CD8-positive, alpha-beta memory T cell (primary cell): Measurements from ENCODE around the gene SPAG17. TPM values are rescaled to one million over a fixed set of nuclear protein-coding genes. Genes with fewer than 3 reads are reported as not detected.

ENCODE experiments used
- CTCF ChIA-PET: fragments of 350-600 bp; sonication (Branson Sonifier 250); formaldehyde crosslinking; loops from one replicate; lab custom pipeline; 2021; ENCODE audit warnings: antibody characterized with exemption; lab: Charles Lee
- POLR2A ChIA-PET: fragments of 350-600 bp; sonication (Branson Sonifier 250); formaldehyde crosslinking; loops from one replicate; lab custom pipeline; 2021; ENCODE audit warnings: antibody characterized with exemption; lab: Charles Lee
- DNase-seq, 5 donors: peaks; one replicate each; pipeline versions ENCODE4 v3.0.0 to v3.0.0-alpha.2; 2020 to 2022; ENCODE audit warnings: mixed read lengths in 1 of 5
- H3K27ac ChIP-seq: one replicate; pipeline ENCODE4 v1.7.0; 2013; ENCODE audit warnings: low read depth, mild to moderate bottlenecking, low read length, moderate library complexity
- H3K27me3 ChIP-seq: 2 replicates; pipeline ENCODE4 v1.7.0; 2013; ENCODE audit warnings: low read length, mild to moderate bottlenecking; ENCODE audit not compliant: insufficient read depth, poor library complexity, severe bottlenecking
- H3K36me3 ChIP-seq: 2 replicates; pipeline ENCODE4 v1.7.0; 2013; ENCODE audit warnings: mild to moderate bottlenecking, low read length, moderate library complexity; ENCODE audit not compliant: insufficient read depth
- H3K4me1 ChIP-seq: 2 replicates; pipeline ENCODE4 v1.7.0; 2013; ENCODE audit warnings: mild to moderate bottlenecking, low read length, moderate library complexity; ENCODE audit not compliant: insufficient read depth
- H3K4me3 ChIP-seq: 2 replicates; pipeline ENCODE4 v1.7.0; 2013; ENCODE audit warnings: mild to moderate bottlenecking, low read length
- H3K9me3 ChIP-seq: 2 replicates; pipeline ENCODE4 v1.7.0; 2013; ENCODE audit warnings: mild to moderate bottlenecking, low read length
- H3K27ac Mint-ChIP-seq, 8 donors: one replicate each; pipeline ENCODE4 v1.8.0; 2020 to 2021; ENCODE audit warnings: mixed read lengths in 8 of 8, mild to moderate bottlenecking in 6 of 8, inconsistent platforms in 3 of 8, moderate library complexity in 3 of 8
- H3K27me3 Mint-ChIP-seq, 2 donors: one replicate each; pipeline ENCODE4 v1.8.0; 2020 to 2021; ENCODE audit warnings: mixed read lengths in 2 of 2, mild to moderate bottlenecking in 1 of 2, moderate library complexity in 1 of 2
- H3K36me3 Mint-ChIP-seq, 3 donors: one replicate each; pipeline ENCODE4 v1.8.0; 2020 to 2021; ENCODE audit warnings: mixed read lengths in 3 of 3, inconsistent platforms in 1 of 3, mild to moderate bottlenecking in 1 of 3
- H3K4me1 Mint-ChIP-seq, 3 donors: one replicate each; pipeline ENCODE4 v1.8.0; 2020 to 2021; ENCODE audit warnings: mixed read lengths in 3 of 3, inconsistent platforms in 1 of 3, mild to moderate bottlenecking in 1 of 3
- H3K4me3 Mint-ChIP-seq, 7 donors: one replicate each; pipeline ENCODE4 v1.8.0; 2020 to 2021; ENCODE audit warnings: mixed read lengths in 7 of 7, mild to moderate bottlenecking in 6 of 7, moderate library complexity in 4 of 7, inconsistent platforms in 2 of 7
- H3K9me3 Mint-ChIP-seq, 5 donors: one replicate each; pipeline ENCODE4 v1.8.0; 2020 to 2022; ENCODE audit warnings: mixed read lengths in 5 of 5, mild to moderate bottlenecking in 3 of 5, moderate library complexity in 2 of 5, inconsistent platforms in 1 of 5
- polyA plus RNA-seq: library from polyadenylated mRNA; unstranded; fragments of 300-500 nt; fragmentation: Illumina TruSeq; gene quantifications from one replicate; pipeline ENCODE4 v1.2.3, GENCODE V29; 2021
- total RNA-seq, 2 experiments: library from RNA; stranded (reverse); gene quantifications; one replicate each; pipeline ENCODE4 v1.2.3, GENCODE V29; 2021

SPAG17 gene
- total and polyA plus RNA-seq, 3 experiments from 2014 or later: not detected

DNA sequence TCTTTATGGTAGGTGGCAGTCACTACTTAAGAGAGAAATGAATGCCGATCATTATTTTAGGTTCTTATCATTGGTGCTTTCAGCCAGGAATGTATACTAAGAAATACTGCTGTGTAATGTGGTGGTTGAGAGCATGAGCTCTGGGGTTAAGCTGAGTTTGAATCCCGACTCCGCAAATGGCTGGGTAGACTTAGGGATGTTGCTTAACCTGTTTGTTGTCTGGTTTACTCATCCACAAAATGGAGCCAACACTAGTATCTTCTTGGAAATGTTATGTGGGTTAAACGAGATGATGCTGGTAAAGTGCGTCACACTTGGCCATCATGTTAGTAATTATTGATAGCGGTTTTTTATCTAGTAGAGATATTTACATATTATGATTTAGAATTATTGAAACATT lies 171.7 kb downstream of the SPAG17 start:
- Mint-ChIP-seq H3K9me3 (no peaks in the 10 kb centered on the region), H3K36me3 (no peaks in the 10 kb centered on the region)
- CTCF ChIA-PET: no interaction called here

GRCh38 chr1:118012515-118013124 lies 172.4 kb downstream of the SPAG17 start:
- H3K4me3 Mint-ChIP-seq: no peak overlapping the region
- H3K27me3 Mint-ChIP-seq: peaks cover 11 to 60% of the 10 kb centered on the region in 2 donors
- Histone ChIP-seq H3K27me3 (peaks cover 5% of the 10 kb centered on the region), H3K4me1 (no peaks in the 10 kb centered on the region), H3K4me3 (no peak overlapping the region), H3K36me3 (no peaks in the 10 kb centered on the region), H3K9me3 (no peaks in the 10 kb centered on the region), H3K27ac (no peak overlapping the region)
- no peaks in the 10 kb centered on the region for H3K36me3 Mint-ChIP-seq
- H3K4me1 Mint-ChIP-seq: no peaks in the 10 kb centered on the region
- POLR2A ChIA-PET: no interaction called here
- CTCF ChIA-PET: no interaction called here
- no peak for DNase-seq
- H3K9me3 Mint-ChIP-seq: no peaks in the 10 kb centered on the region
- H3K27ac Mint-ChIP-seq: no peak overlapping the region

More for the DNA sequence above, 171.7 kb downstream of the SPAG17 start:
- Histone ChIP-seq H3K4me1 (no peaks in the 10 kb centered on the region), H3K27me3 (peaks cover 5% of the 10 kb centered on the region), H3K9me3 (no peaks in the 10 kb centered on the region), H3K4me3 (no peak overlapping the region), H3K36me3 (no peaks in the 10 kb centered on the region), H3K27ac (no peak overlapping the region)
- no peaks in the 10 kb centered on the region for H3K4me1 Mint-ChIP-seq
- H3K27ac Mint-ChIP-seq: no peak overlapping the region
- DNase-seq: no peak
- peaks cover 7 to 57% of the 10 kb centered on the region in 2 donors for H3K27me3 Mint-ChIP-seq
- POLR2A ChIA-PET: no interaction called here
- no peak overlapping the region for H3K4me3 Mint-ChIP-seq

- H3K27me3 Mint-ChIP-seq: peaks cover 20 to 50% of the 10 kb centered on the region in 2 donors
- H3K36me3 ChIP-seq: no peaks in the 10 kb centered on the region
- no peaks in the 10 kb centered on the region for H3K36me3 Mint-ChIP-seq
- H3K27me3 ChIP-seq: peaks cover 5% of the 10 kb centered on the region
- no peak overlapping the region for H3K4me3 Mint-ChIP-seq
- no peaks in the 10 kb centered on the region for H3K4me1 ChIP-seq
- H3K4me3 ChIP-seq: no peak overlapping the region
- ChIA-PET POLR2A (no interaction called here), CTCF (no interaction called here)
- no peak overlapping the region for H3K27ac Mint-ChIP-seq
- no peaks in the 10 kb centered on the region for H3K9me3 ChIP-seq
- H3K9me3 Mint-ChIP-seq: peaks cover 0 to 7% (median 3%) of the 10 kb centered on the region in 5 donors
- no peak for DNase-seq
- H3K4me1 Mint-ChIP-seq: no peaks in the 10 kb centered on the region
- H3K27ac ChIP-seq: no peak overlapping the region
Observed at GRCh38 chr1:118008011-118008410, 177.0 kb downstream of the SPAG17 start.

DNA sequence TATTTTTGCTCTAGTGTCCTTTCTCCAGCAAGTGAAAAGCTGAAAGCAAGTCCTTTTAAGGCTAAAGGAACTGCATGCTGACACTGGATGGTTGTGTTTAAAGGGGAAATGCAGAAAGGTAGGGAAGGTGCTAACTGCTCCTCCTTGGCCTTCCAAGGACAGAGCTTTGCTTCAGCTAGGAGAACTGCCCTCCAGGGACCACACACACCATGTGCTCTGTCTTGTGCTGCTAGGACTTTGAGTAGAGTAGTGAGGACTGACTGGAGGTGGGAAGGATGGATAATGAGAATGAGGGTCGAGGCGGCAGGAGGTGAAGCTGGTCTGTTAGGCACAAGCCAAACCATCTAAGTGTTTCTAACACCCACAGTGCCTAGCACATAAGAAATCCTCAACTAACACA lies 177.6 kb downstream of the SPAG17 start:
- Mint-ChIP-seq H3K27me3 (peaks cover 19 to 51% of the 10 kb centered on the region in 2 donors), H3K36me3 (no peaks in the 10 kb centered on the region), H3K9me3 (peaks cover 0 to 11% (median 6%) of the 10 kb centered on the region in 5 donors), H3K4me3 (peak overlapping the region in 1 of 7 donors; percentile 44), H3K4me1 (no peaks in the 10 kb centered on the region), H3K27ac (peak overlapping the region in 1 of 8 donors; percentile 67)
- no peaks in the 10 kb centered on the region for H3K36me3 ChIP-seq
- DNase-seq: no peak
- no peak overlapping the region for H3K4me3 ChIP-seq
- no peaks in the 10 kb centered on the region for H3K4me1 ChIP-seq
- ChIA-PET CTCF (no interaction called here), POLR2A (no interaction called here)
- no peaks in the 10 kb centered on the region for H3K9me3 ChIP-seq
- no peak overlapping the region for H3K27ac ChIP-seq
- peaks cover 5% of the 10 kb centered on the region for H3K27me3 ChIP-seq

DNA sequence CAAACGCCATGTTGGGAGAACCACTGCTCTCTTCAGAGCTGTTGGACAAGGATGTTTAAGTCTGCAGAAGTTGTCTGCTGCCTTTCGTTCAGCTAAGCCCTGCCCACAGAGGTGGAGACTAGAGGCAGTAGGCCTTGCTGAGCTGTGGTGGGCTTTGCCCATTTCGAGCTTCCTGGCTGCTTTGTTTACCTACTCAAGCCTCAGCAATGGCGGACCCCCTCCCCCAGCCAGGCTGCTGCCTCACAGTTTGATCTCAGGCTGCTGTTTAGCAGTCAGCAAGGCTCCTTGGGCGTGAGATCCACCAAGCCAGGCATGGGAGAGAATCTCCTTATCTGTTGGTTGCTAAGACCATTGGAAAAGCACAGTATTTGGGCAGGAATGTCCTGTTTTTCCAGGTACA lies 180.7 kb downstream of the SPAG17 start:
- Mint-ChIP-seq H3K36me3 (no peaks in the 10 kb centered on the region), H3K27me3 (peaks cover 17 to 37% of the 10 kb centered on the region in 2 donors), H3K27ac (no peak overlapping the region), H3K9me3 (peaks cover 0 to 17% (median 9%) of the 10 kb centered on the region in 5 donors), H3K4me1 (no peaks in the 10 kb centered on the region), H3K4me3 (no peak overlapping the region)
- H3K4me1 ChIP-seq: no peaks in the 10 kb centered on the region
- CTCF ChIA-PET: no interaction called here
- H3K9me3 ChIP-seq: no peaks in the 10 kb centered on the region
- H3K4me3 ChIP-seq: no peak overlapping the region
- DNase-seq: no peak
- POLR2A ChIA-PET: no interaction called here
- no peaks in the 10 kb centered on the region for H3K36me3 ChIP-seq
- peaks cover 1% of the 10 kb centered on the region for H3K27me3 ChIP-seq
- H3K27ac ChIP-seq: no peak overlapping the region

- CTCF ChIA-PET: no interaction called here
- Mint-ChIP-seq H3K27ac (no peak overlapping the region), H3K36me3 (peaks cover 0 to 2% (median 0%) of the 10 kb centered on the region in 3 donors), H3K4me1 (no peaks in the 10 kb centered on the region), H3K27me3 (peaks cover 13 to 49% of the 10 kb centered on the region in 2 donors), H3K4me3 (no peak overlapping the region), H3K9me3 (peaks cover 0 to 4% (median 0%) of the 10 kb centered on the region in 5 donors)
- Histone ChIP-seq H3K27ac (no peak overlapping the region), H3K4me3 (no peak overlapping the region), H3K4me1 (no peaks in the 10 kb centered on the region), H3K36me3 (no peaks in the 10 kb centered on the region), H3K27me3 (no peaks in the 10 kb centered on the region), H3K9me3 (no peaks in the 10 kb centered on the region)
- no peak for DNase-seq
- POLR2A ChIA-PET: no interaction called here
Observed at GRCh38 chr1:117985973-117986372, 199.1 kb downstream of the SPAG17 start.

- Mint-ChIP-seq H3K36me3 (no peaks in the 10 kb centered on the region), H3K27me3 (peaks cover 13 to 49% of the 10 kb centered on the region in 2 donors), H3K4me1 (no peaks in the 10 kb centered on the region), H3K9me3 (peaks cover 0 to 4% (median 0%) of the 10 kb centered on the region in 5 donors), H3K4me3 (no peak overlapping the region), H3K27ac (no peak overlapping the region)
- ChIA-PET POLR2A (no interaction called here), CTCF (no interaction called here)
- Histone ChIP-seq H3K4me3 (no peak overlapping the region), H3K36me3 (no peaks in the 10 kb centered on the region), H3K4me1 (no peaks in the 10 kb centered on the region), H3K27ac (no peak overlapping the region), H3K9me3 (no peaks in the 10 kb centered on the region), H3K27me3 (no peaks in the 10 kb centered on the region)
- no peak for DNase-seq
Observed at GRCh38 chr1:117985239-117985638, 199.8 kb downstream of the SPAG17 start.

DNA sequence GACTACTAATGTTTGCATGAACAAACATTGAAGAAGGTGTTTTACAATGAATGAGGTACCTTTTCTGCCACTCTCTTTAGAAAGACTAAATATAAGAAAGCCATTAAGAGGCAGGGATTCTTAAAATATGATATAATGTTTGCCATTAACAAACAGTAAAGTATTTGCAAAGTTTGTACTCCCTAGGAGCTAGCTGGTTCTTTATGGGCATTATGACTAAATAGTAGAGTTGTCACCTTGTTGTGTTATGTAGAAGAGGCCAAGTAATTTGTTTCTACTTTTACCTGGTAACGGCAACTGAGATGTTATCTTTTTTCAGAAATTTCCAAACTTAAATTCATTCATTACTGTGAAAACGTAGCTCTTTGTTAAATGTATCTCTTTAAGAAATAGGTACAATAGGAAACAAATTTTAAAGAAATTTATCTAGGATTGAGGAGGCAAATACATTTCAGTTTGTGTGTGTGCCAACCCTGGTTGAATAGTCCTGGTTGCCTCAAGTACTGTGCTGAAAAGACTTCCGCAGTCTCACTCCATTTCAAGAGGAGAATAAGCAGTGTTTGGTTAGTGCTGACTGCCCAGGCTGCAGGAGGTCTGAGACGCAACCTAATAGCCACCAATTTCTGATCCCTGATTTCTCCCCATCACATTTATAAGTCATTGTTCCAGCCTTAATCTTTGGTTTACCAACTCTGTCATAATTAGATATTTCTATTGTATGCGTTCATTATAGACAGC lies 203.4 kb downstream of the SPAG17 start:
- DNase-seq: no peak
- H3K27ac Mint-ChIP-seq: no peak overlapping the region
- no peak overlapping the region for H3K4me3 ChIP-seq
- peaks cover 8 to 38% of the 10 kb centered on the region in 2 donors for H3K27me3 Mint-ChIP-seq
- no peak overlapping the region for H3K4me3 Mint-ChIP-seq
- H3K27ac ChIP-seq: no peak overlapping the region
- POLR2A ChIA-PET: no interaction called here
- no peaks in the 10 kb centered on the region for H3K4me1 Mint-ChIP-seq
- peaks cover 0 to 4% (median 0%) of the 10 kb centered on the region in 5 donors for H3K9me3 Mint-ChIP-seq
- H3K36me3 Mint-ChIP-seq: no peaks in the 10 kb centered on the region
- CTCF ChIA-PET: no interaction called here
- no peaks in the 10 kb centered on the region for H3K27me3 ChIP-seq
- no peaks in the 10 kb centered on the region for H3K4me1 ChIP-seq
- H3K9me3 ChIP-seq: no peaks in the 10 kb centered on the region
- no peaks in the 10 kb centered on the region for H3K36me3 ChIP-seq
